LNCaP clone FGC (cell line): ENCODE measurements around the gene PCDHGA9.
"Not testable (repeated sequence)": the region's sequence is repeated elsewhere in the genome, so short reads cannot be mapped to it uniquely, and the experiment has no call there.

Experiments used
- DNase-seq: peaks from one replicate; pipeline ENCODE4 v3.0.0-alpha.2; 2011; ENCODE audit warnings: low read depth
- H3K4me3 ChIP-seq: 2 replicates; pipeline ENCODE4 v1.5.1; 2011; ENCODE audit warnings: mild to moderate bottlenecking, low read depth, low read length, control low read depth
- TF ChIP-seq, protein P1 (sequence below): IDR thresholded peaks from 2 replicates; pipeline ENCODE4 v1.5.1; 2012; ENCODE audit warnings: mild to moderate bottlenecking; ENCODE audit not compliant: control insufficient read depth, insufficient read depth; ENCODE audit errors: extremely low read depth

Gene PCDHGA9

GRCh38 chr5:141373673-141374317 is 28.8 kb upstream of the PCDHGA9 start, which contains the start of gene PCDHGA6:
Gene PCDHGA6, plus strand, starts transcription at chr5:141373891. Its CDS starts 193 bp downstream, at chr5:141374084.
- H3K4me3 ChIP-seq, result peak within 1 kb of the TSS; percentile 21; the same call in 1 of the 2 replicates
- TF ChIP-seq, protein P1, sequence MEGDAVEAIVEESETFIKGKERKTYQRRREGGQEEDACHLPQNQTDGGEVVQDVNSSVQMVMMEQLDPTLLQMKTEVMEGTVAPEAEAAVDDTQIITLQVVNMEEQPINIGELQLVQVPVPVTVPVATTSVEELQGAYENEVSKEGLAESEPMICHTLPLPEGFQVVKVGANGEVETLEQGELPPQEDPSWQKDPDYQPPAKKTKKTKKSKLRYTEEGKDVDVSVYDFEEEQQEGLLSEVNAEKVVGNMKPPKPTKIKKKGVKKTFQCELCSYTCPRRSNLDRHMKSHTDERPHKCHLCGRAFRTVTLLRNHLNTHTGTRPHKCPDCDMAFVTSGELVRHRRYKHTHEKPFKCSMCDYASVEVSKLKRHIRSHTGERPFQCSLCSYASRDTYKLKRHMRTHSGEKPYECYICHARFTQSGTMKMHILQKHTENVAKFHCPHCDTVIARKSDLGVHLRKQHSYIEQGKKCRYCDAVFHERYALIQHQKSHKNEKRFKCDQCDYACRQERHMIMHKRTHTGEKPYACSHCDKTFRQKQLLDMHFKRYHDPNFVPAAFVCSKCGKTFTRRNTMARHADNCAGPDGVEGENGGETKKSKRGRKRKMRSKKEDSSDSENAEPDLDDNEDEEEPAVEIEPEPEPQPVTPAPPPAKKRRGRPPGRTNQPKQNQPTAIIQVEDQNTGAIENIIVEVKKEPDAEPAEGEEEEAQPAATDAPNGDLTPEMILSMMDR, result peak; percentile 35
- no peak for DNase-seq

DNA sequence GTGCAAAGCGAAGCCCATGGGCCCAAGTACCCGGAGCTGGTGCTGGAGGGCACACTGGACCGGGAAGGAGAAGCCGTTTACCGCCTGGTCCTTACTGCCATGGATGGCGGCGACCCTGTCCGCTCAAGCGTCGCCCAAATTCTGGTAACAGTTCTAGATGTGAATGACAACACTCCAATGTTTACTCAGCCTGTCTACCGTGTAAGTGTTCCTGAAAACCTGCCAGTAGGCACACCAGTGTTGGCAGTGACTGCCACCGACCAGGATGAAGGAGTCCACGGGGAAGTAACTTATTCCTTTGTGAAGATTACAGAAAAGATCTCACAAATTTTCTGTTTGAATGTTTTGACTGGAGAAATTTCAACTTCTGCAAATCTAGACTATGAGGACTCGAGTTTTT is 28.0 kb upstream of the PCDHGA9 start:
- TF ChIP-seq, protein P1, result no peak
- H3K4me3 ChIP-seq, result no peak overlapping the region
- no peak for DNase-seq

GRCh38 chr5:141375444-141376155 is 27.0 kb upstream of the PCDHGA9 start:
- not testable (repeated sequence) for DNase-seq, H3K4me3 ChIP-seq

DNA sequence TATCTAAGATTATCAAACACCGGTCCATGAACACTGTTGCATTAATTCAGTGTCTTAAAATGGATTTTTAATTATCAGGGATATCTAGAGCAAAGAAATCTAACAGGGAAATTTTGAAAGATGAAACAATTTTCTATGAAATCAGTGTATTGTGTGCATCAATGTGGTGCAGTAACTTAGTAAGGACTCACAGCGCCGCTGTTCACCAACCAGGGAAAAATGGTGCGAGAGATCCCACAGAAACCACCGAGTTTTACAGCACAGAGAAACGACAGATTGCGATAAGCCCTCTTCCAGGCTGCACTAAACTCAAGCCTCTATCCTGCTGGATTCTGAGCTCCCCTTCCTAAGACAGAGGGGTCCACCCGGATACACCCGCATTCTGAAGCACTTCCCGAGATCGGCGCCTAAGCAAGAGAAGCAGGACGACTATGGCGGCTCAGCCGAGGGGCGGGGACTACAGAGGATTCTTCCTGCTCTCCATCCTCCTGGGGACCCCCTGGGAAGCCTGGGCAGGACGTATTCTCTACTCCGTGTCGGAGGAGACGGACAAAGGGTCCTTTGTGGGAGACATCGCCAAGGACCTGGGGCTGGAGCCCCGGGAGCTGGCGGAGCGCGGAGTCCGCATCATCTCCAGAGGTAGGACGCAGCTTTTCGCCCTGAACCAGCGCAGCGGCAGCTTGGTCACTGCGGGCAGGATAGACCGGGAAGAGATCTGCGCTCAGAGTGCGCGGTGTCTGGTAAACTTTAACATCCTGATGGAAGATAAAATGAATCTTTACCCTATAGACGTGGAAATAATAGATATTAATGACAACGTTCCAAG is 19.9 kb upstream of the PCDHGA9 start, which contains the start of gene PCDHGA7:
PCDHGA7 (plus strand) TSS at position 274 of the 826 bp plus-strand sequence; CDS start at position 432, 158 bp downstream.
- H3K4me3 ChIP-seq, result peak within 1 kb of the TSS; percentile 65
- DNase-seq, result no peak
- TF ChIP-seq, protein P1, result peak; percentile 57

DNA sequence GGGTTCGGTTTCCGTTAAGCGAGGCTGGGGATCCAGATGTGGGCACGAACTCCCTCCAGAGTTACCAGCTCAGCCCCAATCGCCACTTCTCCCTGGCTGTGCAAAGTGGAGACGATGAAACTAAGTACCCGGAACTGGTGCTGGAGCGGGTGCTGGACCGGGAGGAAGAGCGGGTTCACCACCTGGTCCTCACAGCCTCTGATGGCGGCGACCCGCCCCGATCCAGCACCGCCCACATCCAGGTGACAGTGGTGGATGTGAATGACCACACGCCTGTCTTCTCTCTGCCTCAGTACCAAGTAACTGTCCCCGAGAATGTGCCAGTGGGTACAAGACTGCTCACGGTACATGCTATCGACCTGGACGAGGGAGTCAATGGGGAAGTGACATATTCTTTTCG is 19.2 kb upstream of the PCDHGA9 start:
- H3K4me3 ChIP-seq, result peak overlapping the region; percentile 65
- no peak for DNase-seq
- TF ChIP-seq, protein P1, result no peak

- TF ChIP-seq, protein P1, result no peak
- DNase-seq, result no peak
- no peak overlapping the region for H3K4me3 ChIP-seq
These were observed 17.9 kb upstream of the PCDHGA9 start for GRCh38 chr5:141384471-141385267.
